ENCODE results near the gene SH3YL1. TPM values are rescaled to one million over a fixed set of nuclear protein-coding genes. Genes with fewer than 3 reads are reported as not detected.

SH3YL1 gene
- total RNA-seq, 3 donors from 2014 or later, result 40.5 to 151 (median 81.6) TPM

DNA sequence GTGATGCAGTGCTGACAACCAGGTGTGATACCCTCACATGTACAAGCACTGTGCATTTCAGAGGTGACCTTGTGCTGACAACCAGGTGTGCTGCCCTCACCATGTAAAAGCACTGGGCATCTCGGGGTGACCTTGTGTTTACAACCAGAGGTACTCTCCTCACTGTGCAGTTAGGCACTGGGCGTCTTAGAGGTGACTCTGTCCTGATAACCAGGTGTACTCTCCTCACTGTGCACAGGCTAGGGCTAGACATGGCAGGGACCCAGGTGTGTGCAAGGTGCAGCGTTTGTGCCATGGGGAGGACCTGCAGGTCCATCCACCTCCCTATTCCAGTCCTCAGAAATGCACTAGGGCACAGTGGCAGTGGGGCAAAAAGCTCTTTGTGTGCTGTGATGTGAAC is 32.5 kb upstream of the SH3YL1 start:
- H3K27me3 ChIP-seq, result peaks cover 0 to 3% of the 10 kb centered on the region in 2 donors
- H3K4me3 ChIP-seq, result no peak overlapping the region
- intact Hi-C loops (cut with DNase I; ENCODE audit: low total_unique reads), result no loop called here
- H3K36me3 ChIP-seq, result no peaks in the 10 kb centered on the region
- H3K9me3 ChIP-seq, result no peaks in the 10 kb centered on the region
- TF ChIP-seq POLR2A (IDR thresholded peaks at IDR 0.05) (no peak), POLR2AphosphoS5 (IDR thresholded peaks at IDR 0.05) (no peak)
- TF ChIP-seq, protein P1, sequence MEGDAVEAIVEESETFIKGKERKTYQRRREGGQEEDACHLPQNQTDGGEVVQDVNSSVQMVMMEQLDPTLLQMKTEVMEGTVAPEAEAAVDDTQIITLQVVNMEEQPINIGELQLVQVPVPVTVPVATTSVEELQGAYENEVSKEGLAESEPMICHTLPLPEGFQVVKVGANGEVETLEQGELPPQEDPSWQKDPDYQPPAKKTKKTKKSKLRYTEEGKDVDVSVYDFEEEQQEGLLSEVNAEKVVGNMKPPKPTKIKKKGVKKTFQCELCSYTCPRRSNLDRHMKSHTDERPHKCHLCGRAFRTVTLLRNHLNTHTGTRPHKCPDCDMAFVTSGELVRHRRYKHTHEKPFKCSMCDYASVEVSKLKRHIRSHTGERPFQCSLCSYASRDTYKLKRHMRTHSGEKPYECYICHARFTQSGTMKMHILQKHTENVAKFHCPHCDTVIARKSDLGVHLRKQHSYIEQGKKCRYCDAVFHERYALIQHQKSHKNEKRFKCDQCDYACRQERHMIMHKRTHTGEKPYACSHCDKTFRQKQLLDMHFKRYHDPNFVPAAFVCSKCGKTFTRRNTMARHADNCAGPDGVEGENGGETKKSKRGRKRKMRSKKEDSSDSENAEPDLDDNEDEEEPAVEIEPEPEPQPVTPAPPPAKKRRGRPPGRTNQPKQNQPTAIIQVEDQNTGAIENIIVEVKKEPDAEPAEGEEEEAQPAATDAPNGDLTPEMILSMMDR (IDR thresholded peaks at IDR 0.05), result no peak
- H3K27ac ChIP-seq, result no peak overlapping the region
- DNase-seq (ENCODE audit: low spot score in 2 of 2), result no peak
- H3K4me1 ChIP-seq, result no peaks in the 10 kb centered on the region

DNA sequence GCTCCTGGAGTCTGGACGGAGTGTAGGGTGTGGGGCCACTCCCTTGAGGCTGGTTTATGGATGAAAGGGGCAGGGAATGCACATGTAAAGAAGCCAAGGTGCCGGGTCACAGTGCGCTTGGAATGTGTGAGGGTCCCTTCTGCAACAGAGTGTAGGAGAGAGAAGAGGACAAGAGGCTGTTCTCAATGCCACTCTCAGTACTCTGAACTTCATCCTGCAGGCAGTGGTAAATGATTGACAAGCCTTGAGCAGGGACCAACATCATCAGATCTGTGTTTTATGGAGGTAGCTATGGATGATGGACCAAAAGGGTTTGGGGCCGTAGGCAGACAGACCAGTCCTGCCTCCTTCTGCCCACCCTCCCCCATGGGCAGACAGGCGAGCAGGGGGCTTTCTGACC is 31.3 kb upstream of the SH3YL1 start:
- TF ChIP-seq POLR2A (IDR thresholded peaks at IDR 0.05) (no peak), POLR2AphosphoS5 (IDR thresholded peaks at IDR 0.05) (no peak)
- TF ChIP-seq, protein P1 (IDR thresholded peaks at IDR 0.05), result no peak
- no peaks in the 10 kb centered on the region for H3K36me3 ChIP-seq
- no peak for DNase-seq (ENCODE audit: low spot score in 2 of 2)
- no peaks in the 10 kb centered on the region for H3K9me3 ChIP-seq
- intact Hi-C loops (cut with DNase I; ENCODE audit: low total_unique reads), result no loop called here
- H3K4me3 ChIP-seq, result no peak overlapping the region
- peaks cover 0 to 3% of the 10 kb centered on the region in 2 donors for H3K27me3 ChIP-seq
- no peaks in the 10 kb centered on the region for H3K4me1 ChIP-seq
- H3K27ac ChIP-seq, result no peak overlapping the region

DNA sequence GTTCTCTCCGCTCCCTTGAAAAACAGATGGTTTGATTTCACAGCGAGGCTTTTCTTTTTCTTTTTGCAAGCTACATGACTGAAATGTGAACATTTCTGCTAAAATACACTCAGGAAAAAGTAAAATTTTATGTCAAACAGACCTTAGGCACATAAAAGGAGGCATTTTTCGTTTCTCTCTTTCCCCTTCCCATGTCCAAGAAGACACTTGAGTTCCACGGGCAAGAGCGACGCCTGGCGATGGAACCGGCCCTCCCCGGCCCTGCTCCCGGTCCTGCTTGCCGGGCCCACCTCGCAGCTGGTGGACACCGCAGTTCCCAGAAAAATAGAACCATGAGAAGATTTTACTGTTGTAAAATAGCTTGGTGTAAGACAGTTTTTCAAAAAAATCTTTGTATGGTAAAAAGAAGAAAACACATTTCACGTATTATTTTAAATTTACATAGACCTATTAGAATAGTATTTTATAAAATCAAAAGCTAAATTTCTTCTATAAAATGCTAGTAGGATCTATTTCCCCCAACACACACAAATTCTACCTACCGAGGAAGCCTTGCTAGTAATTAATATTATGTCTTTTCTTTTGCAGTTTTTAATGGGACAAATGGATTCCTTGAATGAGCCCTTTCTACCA is 26.4 kb upstream of the SH3YL1 start:
- Histone ChIP-seq H3K36me3 (no peaks in the 10 kb centered on the region), H3K9me3 (no peaks in the 10 kb centered on the region), H3K4me3 (peak overlapping the region; percentile 45 to 68 (median 48)), H3K27me3 (peaks cover 0 to 28% of the 10 kb centered on the region in 2 donors), H3K4me1 (no peaks in the 10 kb centered on the region), H3K27ac (no peak overlapping the region)
- TF ChIP-seq, protein P1 (IDR thresholded peaks at IDR 0.05), result peak in 2 of 3 donors; percentile 58 to 64
- no peak for TF ChIP-seq POLR2AphosphoS5 (IDR thresholded peaks at IDR 0.05)
- intact Hi-C loops (cut with DNase I; ENCODE audit: low total_unique reads), result no loop called here
- DNase-seq (ENCODE audit: low spot score in 2 of 2), result peak; percentile 38 to 76

DNA sequence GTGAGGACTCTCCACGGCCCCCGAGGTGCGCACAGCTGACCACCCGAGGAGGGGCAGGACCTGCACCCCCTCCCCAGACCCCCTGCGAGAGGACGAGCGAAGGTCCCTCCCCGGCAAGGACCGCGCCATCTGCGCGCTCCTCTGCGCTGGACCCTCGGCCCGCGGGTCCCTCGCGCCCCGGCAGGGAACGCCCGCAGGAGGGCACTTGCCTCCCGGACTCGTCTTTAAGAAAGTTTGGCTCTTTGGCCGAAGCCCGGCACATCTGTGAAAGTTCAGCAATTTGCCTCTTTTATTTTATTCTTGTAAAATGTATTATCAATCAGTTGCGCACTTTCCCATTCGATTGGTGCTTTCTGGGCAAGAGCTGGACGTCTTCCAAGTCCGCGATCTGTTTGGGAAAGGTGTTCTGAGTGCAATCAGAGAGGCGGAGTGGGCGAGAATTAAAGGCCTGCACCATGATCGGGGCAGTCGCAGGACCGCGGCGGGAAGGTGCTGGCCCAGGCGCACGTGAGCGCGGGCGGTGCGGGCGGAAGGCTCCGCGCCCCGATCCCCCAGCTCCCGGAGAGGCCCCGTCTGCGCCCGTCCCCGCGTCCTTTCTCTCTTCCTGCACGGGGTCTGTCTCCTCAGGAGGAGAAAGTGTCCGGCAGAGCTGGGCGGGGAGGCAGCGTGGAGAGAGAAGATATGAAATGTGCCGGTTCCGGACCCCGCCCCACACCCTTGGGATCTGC is 25.7 kb upstream of the SH3YL1 start:
- TF ChIP-seq, protein P1 (IDR thresholded peaks at IDR 0.05), result no peak
- no peak for TF ChIP-seq POLR2AphosphoS5 (IDR thresholded peaks at IDR 0.05)
- no peak for TF ChIP-seq POLR2A (IDR thresholded peaks at IDR 0.05)
- Histone ChIP-seq H3K9me3 (no peaks in the 10 kb centered on the region), H3K27ac (peak overlapping the region in 1 of 2 donors; percentile 68), H3K36me3 (no peaks in the 10 kb centered on the region), H3K4me1 (no peaks in the 10 kb centered on the region), H3K4me3 (peak overlapping the region; percentile 45 to 68 (median 48)), H3K27me3 (peaks cover 0 to 28% of the 10 kb centered on the region in 2 donors)
- intact Hi-C loops (cut with DNase I; ENCODE audit: low total_unique reads), result no loop called here
- DNase-seq (ENCODE audit: low spot score in 2 of 2), result no peak

DNA sequence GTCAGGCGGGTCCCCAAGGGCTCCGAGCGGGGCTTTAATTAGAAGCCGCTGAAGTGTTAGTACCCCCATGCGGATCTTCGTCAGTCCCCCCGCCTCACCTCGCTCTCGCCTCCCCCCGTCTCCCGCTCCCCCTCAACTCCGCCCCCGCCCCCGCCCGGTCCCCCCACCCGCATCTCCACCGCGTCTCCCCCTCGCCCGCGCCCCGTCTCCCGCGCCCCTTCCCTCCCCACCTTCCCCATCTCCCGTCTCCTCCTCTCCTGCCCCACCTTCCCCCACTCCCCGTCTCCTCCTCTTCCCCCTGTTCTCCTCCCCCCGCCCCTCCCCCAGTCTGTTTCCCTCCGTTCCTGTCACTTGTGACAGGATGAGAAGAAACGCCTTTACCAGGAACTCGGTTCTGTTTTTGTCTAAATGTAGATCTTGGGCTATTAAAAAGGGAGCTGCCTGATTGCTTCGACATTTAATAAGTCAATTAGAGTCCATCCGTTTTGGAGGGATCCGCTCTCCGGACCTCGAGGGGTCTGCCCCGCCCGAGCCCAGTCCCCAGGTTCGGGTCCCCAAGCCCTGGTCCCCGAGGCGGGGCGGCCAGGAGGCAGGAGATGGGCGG is 25.0 kb upstream of the SH3YL1 start:
- no peaks in the 10 kb centered on the region for H3K36me3 ChIP-seq
- H3K4me3 ChIP-seq, result peak overlapping the region; percentile 45 to 68 (median 48)
- peaks cover 0 to 28% of the 10 kb centered on the region in 2 donors for H3K27me3 ChIP-seq
- DNase-seq (ENCODE audit: low spot score in 2 of 2), result no peak
- TF ChIP-seq POLR2A (IDR thresholded peaks at IDR 0.05), result no peak
- no peaks in the 10 kb centered on the region for H3K4me1 ChIP-seq
- peak overlapping the region in 1 of 2 donors; percentile 68 for H3K27ac ChIP-seq
- intact Hi-C loops (cut with DNase I; ENCODE audit: low total_unique reads), result no loop called here
- no peaks in the 10 kb centered on the region for H3K9me3 ChIP-seq

Measured in breast epithelium (tissue), 4 donors.